ENCODE measurements around the gene BNC2.

Gene BNC2

DNA sequence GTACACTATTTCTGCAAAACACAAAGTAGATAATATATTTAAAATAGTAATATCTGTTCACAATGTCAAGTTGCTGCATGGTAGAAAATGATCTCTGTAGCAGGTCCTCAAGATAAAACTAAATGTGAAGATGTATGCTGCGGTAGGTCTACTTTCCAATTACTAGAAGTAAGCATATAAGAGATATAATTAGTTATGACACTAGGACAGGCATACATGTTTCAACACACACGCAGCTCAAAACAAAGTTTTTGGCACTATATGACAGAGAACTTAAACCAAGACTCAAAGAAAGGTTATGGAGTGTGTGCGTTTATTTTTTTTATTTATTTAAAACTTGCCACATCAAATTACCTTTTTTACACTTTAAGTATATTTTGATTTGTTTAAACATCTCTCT, 23.5 kb downstream of the BNC2 start:
- no peak overlapping the region for H3K4me3 ChIP-seq (ENCODE audit: low read depth, low read length)
- no peaks in the 10 kb centered on the region for H3K4me1 ChIP-seq (ENCODE audit: control insufficient read depth, insufficient read depth, low read length)
- H3K27ac ChIP-seq (ENCODE audit: extremely low read depth, low read depth, low read length): no peak overlapping the region
- no peaks in the 10 kb centered on the region for H3K9me3 ChIP-seq (ENCODE audit: control insufficient read depth, insufficient read depth, low read depth, low read length)
- no peaks in the 10 kb centered on the region for H3K36me3 ChIP-seq (ENCODE audit: control insufficient read depth in 2 of 2, insufficient read depth in 1 of 2, low read length in 2 of 2)
- ChIA-PET POLR2A (no interaction called here), CTCF (no interaction called here)
- TF ChIP-seq ZNF311 (tag by site-specific recombination; IDR thresholded peaks at IDR 0.05; ENCODE audit: borderline replicate concordance) (no peak), SALL2 (tag by site-specific recombination; IDR thresholded peaks at IDR 0.05; ENCODE audit: borderline replicate concordance) (no peak), ZFHX2 (tag by site-specific recombination; conservative IDR thresholded peaks at IDR 0.05) (no peak), ZNF155 (tag by site-specific recombination; IDR thresholded peaks at IDR 0.05) (no peak), ZNF146 (tag by site-specific recombination; IDR thresholded peaks at IDR 0.05) (no peak), ZNF433 (tag by site-specific recombination; IDR thresholded peaks at IDR 0.05; ENCODE audit: low read depth) (no peak), TCF7L2 (IDR thresholded peaks at IDR 0.05; ENCODE audit: borderline replicate concordance, low read depth, low read length) (no peak), ZNF624 (tag by site-specific recombination; IDR thresholded peaks at IDR 0.05) (no peak)
- TF ChIP-seq, protein P1, sequence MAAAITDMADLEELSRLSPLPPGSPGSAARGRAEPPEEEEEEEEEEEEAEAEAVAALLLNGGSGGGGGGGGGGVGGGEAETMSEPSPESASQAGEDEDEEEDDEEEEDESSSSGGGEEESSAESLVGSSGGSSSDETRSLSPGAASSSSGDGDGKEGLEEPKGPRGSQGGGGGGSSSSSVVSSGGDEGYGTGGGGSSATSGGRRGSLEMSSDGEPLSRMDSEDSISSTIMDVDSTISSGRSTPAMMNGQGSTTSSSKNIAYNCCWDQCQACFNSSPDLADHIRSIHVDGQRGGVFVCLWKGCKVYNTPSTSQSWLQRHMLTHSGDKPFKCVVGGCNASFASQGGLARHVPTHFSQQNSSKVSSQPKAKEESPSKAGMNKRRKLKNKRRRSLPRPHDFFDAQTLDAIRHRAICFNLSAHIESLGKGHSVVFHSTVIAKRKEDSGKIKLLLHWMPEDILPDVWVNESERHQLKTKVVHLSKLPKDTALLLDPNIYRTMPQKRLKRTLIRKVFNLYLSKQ (tag by site-specific recombination; IDR thresholded peaks at IDR 0.05; ENCODE audit: borderline replicate concordance): no peak
- TF ChIP-seq, protein P2, sequence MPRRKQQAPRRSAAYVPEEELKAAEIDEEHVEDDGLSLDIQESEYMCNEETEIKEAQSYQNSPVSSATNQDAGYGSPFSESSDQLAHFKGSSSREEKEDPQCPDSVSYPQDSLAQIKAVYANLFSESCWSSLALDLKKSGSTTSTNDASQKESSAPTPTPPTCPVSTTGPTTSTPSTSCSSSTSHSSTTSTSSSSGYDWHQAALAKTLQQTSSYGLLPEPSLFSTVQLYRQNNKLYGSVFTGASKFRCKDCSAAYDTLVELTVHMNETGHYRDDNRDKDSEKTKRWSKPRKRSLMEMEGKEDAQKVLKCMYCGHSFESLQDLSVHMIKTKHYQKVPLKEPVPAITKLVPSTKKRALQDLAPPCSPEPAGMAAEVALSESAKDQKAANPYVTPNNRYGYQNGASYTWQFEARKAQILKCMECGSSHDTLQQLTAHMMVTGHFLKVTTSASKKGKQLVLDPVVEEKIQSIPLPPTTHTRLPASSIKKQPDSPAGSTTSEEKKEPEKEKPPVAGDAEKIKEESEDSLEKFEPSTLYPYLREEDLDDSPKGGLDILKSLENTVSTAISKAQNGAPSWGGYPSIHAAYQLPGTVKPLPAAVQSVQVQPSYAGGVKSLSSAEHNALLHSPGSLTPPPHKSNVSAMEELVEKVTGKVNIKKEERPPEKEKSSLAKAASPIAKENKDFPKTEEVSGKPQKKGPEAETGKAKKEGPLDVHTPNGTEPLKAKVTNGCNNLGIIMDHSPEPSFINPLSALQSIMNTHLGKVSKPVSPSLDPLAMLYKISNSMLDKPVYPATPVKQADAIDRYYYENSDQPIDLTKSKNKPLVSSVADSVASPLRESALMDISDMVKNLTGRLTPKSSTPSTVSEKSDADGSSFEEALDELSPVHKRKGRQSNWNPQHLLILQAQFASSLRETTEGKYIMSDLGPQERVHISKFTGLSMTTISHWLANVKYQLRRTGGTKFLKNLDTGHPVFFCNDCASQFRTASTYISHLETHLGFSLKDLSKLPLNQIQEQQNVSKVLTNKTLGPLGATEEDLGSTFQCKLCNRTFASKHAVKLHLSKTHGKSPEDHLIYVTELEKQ (tag by site-specific recombination; IDR thresholded peaks at IDR 0.05; ENCODE audit: borderline replicate concordance): no peak

DNA sequence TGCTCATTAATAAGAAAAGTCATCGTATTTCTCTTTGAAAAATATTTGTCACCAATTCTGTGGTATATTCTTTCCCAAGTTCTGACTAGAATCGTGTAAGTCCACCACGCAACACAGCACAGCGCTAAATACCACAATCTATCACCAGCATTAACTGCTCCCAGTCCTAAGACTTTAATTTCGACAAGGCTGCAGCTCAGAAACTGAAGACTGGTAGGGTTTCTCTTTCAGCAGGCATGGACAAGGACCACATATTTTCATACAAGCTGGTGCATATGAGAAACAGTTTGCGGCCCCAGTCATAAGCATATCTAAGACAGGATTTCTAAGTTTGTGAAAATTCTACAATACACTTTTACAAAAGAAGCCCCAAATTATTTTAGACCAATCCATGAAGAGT, 24.1 kb downstream of the BNC2 start:
- Histone ChIP-seq H3K36me3 (ENCODE audit: control insufficient read depth in 2 of 2, insufficient read depth in 1 of 2, low read length in 2 of 2) (no peaks in the 10 kb centered on the region), H3K27ac (ENCODE audit: extremely low read depth, low read depth, low read length) (no peak overlapping the region), H3K4me3 (ENCODE audit: low read depth, low read length) (no peak overlapping the region), H3K4me1 (ENCODE audit: control insufficient read depth, insufficient read depth, low read length) (no peaks in the 10 kb centered on the region), H3K9me3 (ENCODE audit: control insufficient read depth, insufficient read depth, low read depth, low read length) (no peaks in the 10 kb centered on the region)
- POLR2A ChIA-PET: no interaction called here
- CTCF ChIA-PET: interaction anchor here (0.6 kb wide), 1 partner anchor 985 kb away, joined by 4 read pairs; no protein-coding TSS in a partner anchor
- TF ChIP-seq ZNF548 (tag by site-specific recombination; IDR thresholded peaks at IDR 0.05): no peak
- TF ChIP-seq ZNF354C (tag by site-specific recombination; IDR thresholded peaks at IDR 0.05; ENCODE audit: borderline replicate concordance, low read depth): no peak
- no peak for TF ChIP-seq ZNF521 (tag by site-specific recombination; IDR thresholded peaks at IDR 0.05)
- no peak for TF ChIP-seq BCL11B (tag by site-specific recombination; IDR thresholded peaks at IDR 0.05; ENCODE audit: low read depth)
- no peak for TF ChIP-seq OVOL3 (tag by site-specific recombination; IDR thresholded peaks at IDR 0.05)
- no peak for TF ChIP-seq ZNF830 (tag by site-specific recombination; IDR thresholded peaks at IDR 0.05; ENCODE audit: low read depth)
- no peak for TF ChIP-seq YY1 (tag by site-specific recombination; IDR thresholded peaks at IDR 0.05)
- TF ChIP-seq, protein P3, sequence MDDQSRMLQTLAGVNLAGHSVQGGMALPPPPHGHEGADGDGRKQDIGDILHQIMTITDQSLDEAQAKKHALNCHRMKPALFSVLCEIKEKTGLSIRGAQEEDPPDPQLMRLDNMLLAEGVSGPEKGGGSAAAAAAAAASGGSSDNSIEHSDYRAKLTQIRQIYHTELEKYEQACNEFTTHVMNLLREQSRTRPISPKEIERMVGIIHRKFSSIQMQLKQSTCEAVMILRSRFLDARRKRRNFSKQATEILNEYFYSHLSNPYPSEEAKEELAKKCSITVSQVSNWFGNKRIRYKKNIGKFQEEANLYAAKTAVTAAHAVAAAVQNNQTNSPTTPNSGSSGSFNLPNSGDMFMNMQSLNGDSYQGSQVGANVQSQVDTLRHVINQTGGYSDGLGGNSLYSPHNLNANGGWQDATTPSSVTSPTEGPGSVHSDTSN (CRISPR knock-in tag; IDR thresholded peaks at IDR 0.05): no peak
- no peak for TF ChIP-seq ZBTB20 (tag by site-specific recombination; IDR thresholded peaks at IDR 0.05)
- no peak for TF ChIP-seq ZNF658 (tag by site-specific recombination; IDR thresholded peaks at IDR 0.05)
- TF ChIP-seq FEZF1 (tag by site-specific recombination; IDR thresholded peaks at IDR 0.05): no peak
- TF ChIP-seq ZNF155 (tag by site-specific recombination; IDR thresholded peaks at IDR 0.05): no peak
- TF ChIP-seq ZNF24 (tag by site-specific recombination; IDR thresholded peaks at IDR 0.05): no peak
- no peak for TF ChIP-seq ZNF169 (tag by site-specific recombination; IDR thresholded peaks at IDR 0.05)
- no peak for TF ChIP-seq ZBTB1 (tag by site-specific recombination; IDR thresholded peaks at IDR 0.05)
- TF ChIP-seq, protein P1 (tag by site-specific recombination; IDR thresholded peaks at IDR 0.05; ENCODE audit: borderline replicate concordance): no peak
- TF ChIP-seq ZNF223 (tag by site-specific recombination; IDR thresholded peaks at IDR 0.05): no peak

All from HEK293 (cell line).